Measurements from ENCODE around the gene UNC5B. TPM values are rescaled to one million over a fixed set of nuclear protein-coding genes. Genes with fewer than 3 reads are reported as not detected.

The UNC5B gene
- total and polyA plus RNA-seq, 12 donors = 2.0 to 27.0 (median 8.8) TPM

GRCh38 chr10:71319042-71319799, 106.9 kb downstream of the UNC5B start, which contains the start of gene SLC29A3:
Gene SLC29A3 (plus strand): TSS chr10:71319259. CDS start chr10:71319310, 51 bp downstream.
- H3K9me3 ChIP-seq (replicated peaks in 1 of 3) = no peaks in the 10 kb centered on the region
- H3K4me3 ChIP-seq = peak within 1 kb of the TSS in 3 of 4 donors; percentile 52 to 84 (median 65)
- TF ChIP-seq CTCF (IDR thresholded peaks at IDR 0.05) (peak; percentile 37 to 69 (median 60)), POLR2A (IDR thresholded peaks at IDR 0.05) (peak; percentile 26 to 75)
- H3K4me1 ChIP-seq (replicated peaks in 1 of 2) = peaks cover 0 to 14% of the 10 kb centered on the region in 2 donors
- 0 to 3% (median 1%) methylated on average over 9 to 62 of the region's 62 CpGs for WGBS, 4 donors
- intact Hi-C loops (cut with DNase I) = loop anchor here (5.0 to 10.0 kb wide), 5 partner anchors 63 to 386 kb away; no protein-coding TSS in a partner anchor
- peak within 1 kb of the TSS in 3 of 5 donors; percentile 20 to 65 (median 50) for H3K27ac ChIP-seq
- no peaks in the 10 kb centered on the region for H3K27me3 ChIP-seq
- DNase-seq = peak; percentile 74 to 85 (median 80)
- no peaks in the 10 kb centered on the region for H3K36me3 ChIP-seq (replicated peaks in 1 of 2)

GRCh38 chr10:71319800-71320392, 107.5 kb downstream of the UNC5B start:
- TF ChIP-seq CTCF (IDR thresholded peaks at IDR 0.05) (no peak), POLR2A (IDR thresholded peaks at IDR 0.05) (no peak)
- Histone ChIP-seq H3K9me3 (replicated peaks in 1 of 3) (no peaks in the 10 kb centered on the region), H3K27me3 (no peaks in the 10 kb centered on the region), H3K36me3 (replicated peaks in 1 of 2) (no peaks in the 10 kb centered on the region), H3K27ac (peak overlapping the region in 1 of 5 donors; percentile 65), H3K4me3 (peak overlapping the region in 1 of 4 donors; percentile 84), H3K4me1 (replicated peaks in 1 of 2) (peaks cover 0 to 8% of the 10 kb centered on the region in 2 donors)
- intact Hi-C loops (cut with DNase I) = loop anchor here (5.0 to 10.0 kb wide), 6 partner anchors 62 to 485 kb away; no protein-coding TSS in a partner anchor
- DNase-seq = no peak
- 42 to 48% (median 45%) methylated on average over 8 of the region's 8 CpGs for WGBS, 4 donors

- Histone ChIP-seq H3K4me3 (no peak overlapping the region), H3K36me3 (replicated peaks in 1 of 2) (no peaks in the 10 kb centered on the region), H3K9me3 (replicated peaks in 1 of 3) (no peaks in the 10 kb centered on the region), H3K4me1 (replicated peaks in 1 of 2) (peaks cover 0 to 8% of the 10 kb centered on the region in 2 donors), H3K27ac (no peak overlapping the region), H3K27me3 (no peaks in the 10 kb centered on the region)
- TF ChIP-seq POLR2A (IDR thresholded peaks at IDR 0.05) (no peak), CTCF (IDR thresholded peaks at IDR 0.05) (no peak)
- 90 to 100% (median 95%) methylated on average over 1 to 5 of the region's 5 CpGs for WGBS, 4 donors
- intact Hi-C loops (cut with DNase I) = loop anchor here in 1 of 2 donors (10.0 kb wide), 1 partner anchor 484 kb away; no protein-coding TSS in a partner anchor
- DNase-seq = no peak
Measured at GRCh38 chr10:71320592-71320991, 108.2 kb downstream of the UNC5B start.

- Histone ChIP-seq H3K27ac (no peak overlapping the region), H3K27me3 (no peaks in the 10 kb centered on the region), H3K36me3 (replicated peaks in 1 of 2) (no peaks in the 10 kb centered on the region), H3K9me3 (replicated peaks in 1 of 3) (no peaks in the 10 kb centered on the region), H3K4me1 (replicated peaks in 1 of 2) (peaks cover 0 to 8% of the 10 kb centered on the region in 2 donors), H3K4me3 (no peak overlapping the region)
- intact Hi-C loops (cut with DNase I) = loop anchor here in 1 of 2 donors (10.0 kb wide), 1 partner anchor 483 kb away; no protein-coding TSS in a partner anchor
- TF ChIP-seq CTCF (IDR thresholded peaks at IDR 0.05) = no peak
- DNase-seq = no peak
- WGBS, 4 donors = 91 to 100% (median 96%) methylated on average over 1 of the region's 1 CpG; no CpG with 5 or more reads in 1 of the 4 donors
Measured at GRCh38 chr10:71321386-71321785, 109.0 kb downstream of the UNC5B start.
